GM18519 (cell line): ENCODE data around the gene DAZAP1.

Experiments used
- ATAC-seq: cut with Tn5 transposase; IDR thresholded peaks from one replicate; pipeline ENCODE4 v1.9.1; 2021; ENCODE audit warnings: mild to moderate bottlenecking, moderate library complexity; ENCODE audit not compliant: unreplicated experiment, low FRiP score

Gene DAZAP1

DNA sequence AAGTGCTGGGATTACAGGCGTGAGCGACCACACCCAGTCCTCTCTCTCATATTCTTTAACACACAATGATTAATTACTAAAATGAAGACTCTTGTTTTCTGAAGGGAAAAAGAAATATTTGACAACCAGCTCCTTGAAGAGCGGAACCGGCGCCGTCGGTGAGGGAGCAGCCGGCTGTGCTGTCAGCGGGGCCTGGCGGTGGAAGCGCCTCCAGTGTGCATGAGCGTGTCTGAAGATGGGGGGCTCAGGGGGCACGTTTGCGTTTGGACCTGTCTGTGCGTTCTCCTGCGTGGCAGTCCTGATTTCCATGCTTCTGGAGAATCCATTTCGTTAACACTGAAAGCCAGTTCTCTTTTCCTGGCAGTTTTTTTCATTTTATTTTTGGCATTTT, 31.0 kb upstream of the DAZAP1 start:
- ATAC-seq = no peak

DNA sequence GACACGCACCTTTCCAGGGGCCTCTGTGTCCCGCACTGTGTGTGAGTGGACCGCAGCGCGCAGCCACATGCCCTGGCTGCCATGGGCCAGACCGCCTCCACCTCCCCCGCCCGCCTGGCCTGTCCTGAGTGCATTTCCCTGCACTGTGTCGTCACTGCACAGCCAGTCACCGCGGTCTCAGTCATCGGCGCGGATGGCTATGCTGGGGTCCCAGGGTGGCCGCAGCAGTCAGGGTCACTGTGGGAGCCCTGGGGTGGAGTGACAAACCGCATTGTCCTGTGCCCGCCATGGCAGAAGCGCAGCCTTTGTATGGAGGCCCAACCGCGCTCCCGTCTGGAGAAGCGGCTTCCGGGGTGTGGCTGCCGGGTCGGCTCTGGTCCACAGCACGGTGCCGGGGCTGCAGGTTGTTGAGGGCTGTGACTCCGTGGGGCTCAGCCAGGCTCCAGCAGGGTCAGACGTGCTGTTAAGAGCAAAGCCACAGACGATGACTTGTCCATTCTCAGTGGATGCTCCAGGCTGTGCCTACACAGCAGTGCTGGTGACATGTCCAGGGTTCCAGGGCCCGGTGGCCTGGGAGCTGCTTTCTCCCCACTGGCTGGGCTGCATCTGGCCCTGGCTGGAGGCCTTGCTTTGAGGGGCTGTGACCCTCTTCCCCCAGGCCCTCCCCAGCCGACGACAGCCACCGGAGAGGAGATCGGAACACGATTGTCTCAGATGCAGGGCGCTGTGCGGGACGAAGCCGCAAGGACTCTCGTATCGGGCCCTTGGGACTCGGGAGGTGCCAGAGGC, 30.0 kb upstream of the DAZAP1 start:
- ATAC-seq = no peak

DNA sequence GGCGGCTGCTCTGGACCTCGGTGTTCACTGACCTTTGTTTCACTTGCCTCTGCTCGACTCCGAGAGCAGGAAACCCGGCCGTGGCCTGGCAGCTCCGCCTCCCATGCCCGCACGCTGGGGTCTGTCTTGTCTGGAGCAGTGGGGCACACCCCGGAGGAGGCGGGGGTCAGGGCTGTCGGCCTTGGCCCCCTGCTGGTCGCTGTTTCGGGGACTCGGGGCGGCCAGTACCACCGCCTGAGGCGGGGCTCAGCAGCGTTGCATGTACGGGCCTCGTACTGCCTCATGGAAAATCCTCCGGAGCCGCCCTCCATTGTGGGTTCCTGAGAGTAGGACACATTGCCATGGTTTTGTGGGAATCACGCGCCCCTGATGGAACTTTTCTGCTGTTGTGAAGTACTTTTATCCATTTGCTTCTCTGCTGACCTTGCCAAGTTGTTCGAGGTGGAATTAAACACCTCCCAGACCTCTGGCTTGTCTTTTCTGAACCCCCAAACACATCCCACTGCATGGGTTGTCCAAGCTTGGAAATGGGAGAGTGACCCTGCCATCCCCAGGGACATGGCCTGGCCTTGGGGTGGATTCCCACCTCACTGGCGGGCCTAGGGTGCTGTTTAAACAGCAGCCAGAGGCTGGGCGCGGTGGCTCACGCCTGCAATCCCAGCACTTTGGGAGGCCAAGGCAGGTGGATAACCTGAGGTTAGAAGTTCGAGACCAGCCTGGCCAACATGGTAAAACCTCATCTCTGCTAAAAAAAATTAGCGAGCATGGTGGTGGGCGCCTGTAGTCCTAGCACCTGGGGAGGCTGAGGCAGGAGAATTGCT, 29.2 kb upstream of the DAZAP1 start:
- no peak for ATAC-seq

DNA sequence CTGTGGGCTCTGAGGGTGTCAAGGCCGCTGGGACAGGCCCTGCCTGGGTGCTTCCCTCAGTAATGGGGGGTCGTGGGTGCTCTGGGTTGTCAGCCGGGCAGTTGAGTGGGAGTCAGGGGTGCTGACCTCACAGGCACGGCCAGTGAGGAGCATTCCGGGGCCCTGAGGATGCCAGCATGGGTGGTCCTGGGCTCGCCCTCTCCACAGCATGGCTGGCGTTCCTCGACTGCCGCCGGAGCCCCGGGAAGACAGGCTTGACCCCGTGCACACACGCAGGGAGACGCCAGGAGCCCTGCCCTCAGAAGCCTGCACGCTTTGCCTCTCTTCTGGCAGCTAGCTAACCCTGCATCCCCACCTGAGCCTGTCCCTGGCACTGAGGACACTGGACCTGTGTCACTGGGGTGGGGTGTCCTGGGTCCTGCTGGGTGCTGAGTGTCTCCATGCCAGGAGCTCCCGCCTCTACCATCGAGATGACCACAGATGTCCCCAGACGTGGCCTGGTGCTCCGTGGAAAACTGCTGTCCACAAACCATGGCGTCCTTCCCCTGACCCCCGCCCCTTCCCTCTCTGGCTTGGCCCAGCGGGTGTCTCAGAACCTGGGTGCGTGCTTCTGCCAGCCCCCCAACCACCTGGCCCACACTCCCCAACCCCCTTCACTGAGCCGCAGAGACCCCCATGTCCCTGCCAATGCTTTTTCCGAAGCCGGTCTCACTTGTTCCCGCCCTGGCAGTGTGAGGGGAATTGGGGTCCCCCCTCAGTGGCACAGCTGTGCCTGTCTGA, 28.1 kb upstream of the DAZAP1 start:
- no peak for ATAC-seq

DNA sequence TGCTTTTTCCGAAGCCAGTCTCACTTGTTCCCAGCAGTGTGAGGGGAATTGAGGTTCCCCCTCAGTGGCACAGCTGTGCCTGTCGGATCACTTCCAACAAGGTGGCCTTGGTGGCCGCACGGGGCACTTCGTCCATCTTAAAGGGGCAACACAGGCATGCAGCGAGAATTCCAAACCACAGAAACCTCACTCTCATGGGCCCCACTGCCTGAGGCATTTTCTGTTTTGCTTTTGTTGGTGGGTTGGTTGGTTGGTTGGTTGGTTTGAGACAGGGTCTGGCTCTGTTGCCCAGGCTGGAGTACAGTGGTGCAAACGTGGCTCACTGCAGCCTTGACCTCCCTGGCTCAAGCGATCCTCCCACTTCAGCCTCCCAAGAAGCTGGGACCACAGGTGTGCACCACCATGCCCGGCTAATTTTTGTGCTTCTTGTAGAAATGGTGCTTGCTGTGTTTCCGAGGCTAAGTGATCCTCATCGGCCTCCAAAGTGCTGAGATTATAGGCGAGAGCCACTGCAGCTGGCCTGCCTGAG, 27.4 kb upstream of the DAZAP1 start:
- no peak for ATAC-seq

DNA sequence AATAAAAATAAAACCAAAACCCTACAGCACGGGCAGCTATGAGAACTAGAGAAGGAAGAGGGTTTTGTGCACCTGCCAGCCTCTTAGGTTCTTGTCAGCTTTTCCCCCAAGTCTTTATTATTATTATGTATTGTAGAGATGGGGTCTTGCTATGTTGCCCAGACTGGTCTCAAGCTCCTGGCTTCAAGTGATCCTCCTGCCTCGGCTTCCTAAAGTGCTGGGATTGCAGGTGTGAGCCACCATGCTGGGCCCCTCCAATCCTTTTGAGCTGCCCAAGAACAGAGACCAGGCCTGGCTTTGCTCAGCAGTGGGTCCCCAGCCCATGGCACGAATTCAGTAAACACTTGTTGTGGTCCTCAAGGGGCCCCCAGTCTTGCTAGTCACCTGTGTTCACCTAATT, 25.1 kb upstream of the DAZAP1 start:
- ATAC-seq = no peak

DNA sequence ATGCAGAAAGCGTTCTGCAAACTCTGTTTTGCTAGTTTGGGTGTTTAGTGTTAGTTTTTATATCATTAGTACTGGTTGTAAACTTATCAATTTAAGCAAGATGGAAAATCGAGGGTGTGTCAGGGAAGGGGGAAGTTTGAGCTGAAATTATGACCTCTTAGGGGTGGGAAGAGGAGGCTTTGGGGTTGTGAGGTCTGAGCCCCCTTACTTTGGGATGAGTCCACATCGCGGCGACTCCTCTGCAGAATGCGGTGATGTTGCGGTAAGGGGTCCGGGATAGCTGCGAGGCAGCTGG, 24.4 kb upstream of the DAZAP1 start:
- ATAC-seq = no peak

DNA sequence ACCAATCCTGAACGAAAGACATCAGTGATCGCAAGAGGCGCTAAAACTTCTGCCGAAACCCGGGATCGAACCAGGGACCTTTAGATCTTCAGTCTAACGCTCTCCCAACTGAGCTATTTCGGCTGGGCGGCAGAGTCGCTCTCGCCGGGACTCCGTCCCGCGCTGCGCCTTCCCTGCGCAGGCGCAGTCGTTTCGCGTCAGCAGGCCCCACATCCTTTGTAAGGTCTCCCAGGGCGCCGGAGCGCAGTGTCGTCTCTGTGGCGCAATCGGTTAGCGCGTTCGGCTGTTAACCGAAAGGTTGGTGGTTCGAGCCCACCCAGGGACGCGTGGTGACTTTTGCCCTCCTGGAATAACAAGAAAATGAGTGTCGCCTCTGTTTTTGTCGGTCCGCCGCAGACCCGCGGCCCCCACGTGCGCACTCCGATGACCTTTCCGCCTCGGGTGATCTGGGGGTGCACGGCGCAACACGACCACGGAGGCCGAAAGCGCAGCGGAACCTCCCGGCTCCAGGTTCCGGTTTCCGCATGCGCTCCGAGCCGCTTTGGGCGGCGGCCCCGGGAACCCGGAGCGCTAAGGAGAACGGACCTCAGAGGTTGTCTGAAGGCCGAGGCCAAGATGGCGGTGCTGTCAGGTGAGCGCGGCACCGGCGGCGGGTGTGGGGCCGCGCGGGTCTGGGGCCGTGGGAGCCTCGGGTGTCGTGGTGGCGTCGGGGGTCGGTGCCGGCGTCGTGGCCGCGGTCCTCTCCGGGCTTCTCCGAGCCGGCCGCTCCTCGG, 23.9 kb upstream of the DAZAP1 start, which contains the start of gene NDUFS7:
TSS of gene NDUFS7 (plus strand) at position 596 of the 773 bp plus-strand sequence. CDS start at position 616, 20 bp downstream.
- peak; percentile 54 for ATAC-seq

DNA sequence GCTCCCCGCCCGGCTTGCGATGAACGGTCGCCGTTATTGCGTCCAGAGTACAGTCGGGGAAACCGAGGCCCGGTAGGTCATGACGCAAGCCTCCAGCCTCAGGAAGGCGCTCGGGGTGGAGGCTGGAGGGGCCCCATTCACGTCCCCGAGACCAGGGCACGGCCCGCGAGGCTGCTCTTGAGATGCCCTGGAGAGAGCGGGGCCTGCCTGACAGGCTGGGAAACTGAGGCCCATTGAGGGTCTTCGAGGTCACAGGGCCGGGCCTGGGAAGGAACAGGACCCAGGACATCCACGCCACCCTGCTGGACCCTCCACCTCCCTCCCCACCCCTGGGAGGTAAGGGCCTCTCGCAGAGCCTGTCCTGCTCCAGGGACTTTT, 23.3 kb upstream of the DAZAP1 start:
- peak; percentile 6 for ATAC-seq

DNA sequence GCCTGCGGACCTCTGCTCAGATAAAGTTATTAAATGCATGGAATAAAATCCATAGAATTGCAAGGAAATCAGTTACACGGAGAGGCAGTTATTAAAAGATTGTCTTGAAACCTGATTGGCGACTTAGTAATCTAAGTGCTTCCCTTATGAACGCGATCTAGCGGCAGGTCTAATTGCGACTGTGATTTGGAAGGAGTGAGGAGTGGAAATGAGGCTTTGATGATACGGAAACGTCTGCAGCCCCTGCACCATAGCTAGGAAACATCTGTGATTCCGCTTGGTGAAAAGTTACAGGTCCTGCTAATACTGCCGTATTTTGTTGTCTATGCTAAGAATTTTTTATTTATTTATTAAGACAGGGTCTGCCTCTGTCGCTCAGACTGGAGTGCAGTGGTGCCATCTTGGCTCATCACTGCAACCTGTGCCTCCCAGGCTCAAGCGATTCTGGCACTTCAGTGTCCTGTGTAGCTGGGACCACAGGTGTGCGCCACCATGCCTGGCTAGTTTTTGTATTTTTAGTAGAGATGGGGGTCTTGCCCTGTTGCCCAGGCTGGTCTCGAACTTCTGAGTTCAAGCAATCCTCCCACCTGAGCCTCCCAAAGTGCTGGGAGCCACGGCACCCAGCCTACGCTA, 22.8 kb upstream of the DAZAP1 start:
- ATAC-seq = no peak

DNA sequence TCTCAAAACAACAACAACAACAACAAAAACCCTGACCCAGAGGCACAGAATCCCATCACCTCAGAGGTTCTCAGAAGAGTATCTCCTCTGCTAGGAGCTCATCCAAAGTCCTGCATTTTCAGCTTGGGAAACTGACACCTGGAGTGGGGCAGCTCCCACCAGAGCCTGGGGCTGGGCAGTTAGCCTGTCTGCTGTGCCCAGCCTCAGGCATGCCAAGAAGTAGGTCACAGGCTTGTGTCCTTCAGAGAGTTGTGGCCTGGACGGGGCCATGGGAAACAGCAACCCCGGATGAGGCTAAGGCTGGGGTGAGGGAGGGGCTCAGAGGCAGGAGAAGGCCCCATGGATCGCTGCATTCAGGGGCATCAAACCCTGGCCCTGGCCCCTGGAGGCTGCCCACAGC, 21.6 kb upstream of the DAZAP1 start:
- ATAC-seq = no peak

DNA sequence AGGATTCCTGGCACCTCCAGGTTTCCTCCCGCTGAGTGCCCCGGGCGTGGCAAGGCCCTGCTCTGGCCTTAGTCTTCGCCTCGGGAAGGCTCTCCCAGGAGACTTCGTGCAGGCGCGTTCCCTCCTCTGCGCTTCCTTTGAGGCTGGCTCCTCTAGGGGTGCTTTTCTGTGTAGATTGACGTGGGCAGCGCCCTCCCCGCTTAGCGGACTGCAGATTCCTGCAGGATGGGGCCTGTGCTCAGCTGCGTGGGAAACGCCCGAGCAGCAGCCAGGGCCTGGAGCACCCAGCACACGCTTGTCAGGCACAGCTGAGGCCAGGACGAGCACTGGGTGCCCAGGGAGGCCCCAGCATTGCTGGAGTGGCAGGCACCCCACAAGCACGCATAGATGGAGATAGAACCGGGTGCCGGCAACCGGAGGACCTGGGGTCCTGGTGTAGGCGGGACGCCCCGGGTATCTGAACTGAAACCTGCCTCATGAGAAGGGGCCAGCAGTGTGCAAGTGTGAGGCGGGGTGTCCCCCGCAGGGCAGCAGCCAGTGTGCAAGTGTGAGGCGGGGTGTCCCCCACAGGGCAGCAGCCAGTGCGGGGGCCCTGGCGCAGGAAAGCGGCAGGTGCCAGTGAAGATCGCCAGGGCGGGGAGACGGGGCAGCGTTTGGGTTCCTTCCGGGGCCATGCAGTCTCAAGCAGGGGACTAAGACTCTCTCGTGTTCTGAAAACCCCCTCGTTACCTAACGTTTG, 20.3 kb upstream of the DAZAP1 start:
- no peak for ATAC-seq

DNA sequence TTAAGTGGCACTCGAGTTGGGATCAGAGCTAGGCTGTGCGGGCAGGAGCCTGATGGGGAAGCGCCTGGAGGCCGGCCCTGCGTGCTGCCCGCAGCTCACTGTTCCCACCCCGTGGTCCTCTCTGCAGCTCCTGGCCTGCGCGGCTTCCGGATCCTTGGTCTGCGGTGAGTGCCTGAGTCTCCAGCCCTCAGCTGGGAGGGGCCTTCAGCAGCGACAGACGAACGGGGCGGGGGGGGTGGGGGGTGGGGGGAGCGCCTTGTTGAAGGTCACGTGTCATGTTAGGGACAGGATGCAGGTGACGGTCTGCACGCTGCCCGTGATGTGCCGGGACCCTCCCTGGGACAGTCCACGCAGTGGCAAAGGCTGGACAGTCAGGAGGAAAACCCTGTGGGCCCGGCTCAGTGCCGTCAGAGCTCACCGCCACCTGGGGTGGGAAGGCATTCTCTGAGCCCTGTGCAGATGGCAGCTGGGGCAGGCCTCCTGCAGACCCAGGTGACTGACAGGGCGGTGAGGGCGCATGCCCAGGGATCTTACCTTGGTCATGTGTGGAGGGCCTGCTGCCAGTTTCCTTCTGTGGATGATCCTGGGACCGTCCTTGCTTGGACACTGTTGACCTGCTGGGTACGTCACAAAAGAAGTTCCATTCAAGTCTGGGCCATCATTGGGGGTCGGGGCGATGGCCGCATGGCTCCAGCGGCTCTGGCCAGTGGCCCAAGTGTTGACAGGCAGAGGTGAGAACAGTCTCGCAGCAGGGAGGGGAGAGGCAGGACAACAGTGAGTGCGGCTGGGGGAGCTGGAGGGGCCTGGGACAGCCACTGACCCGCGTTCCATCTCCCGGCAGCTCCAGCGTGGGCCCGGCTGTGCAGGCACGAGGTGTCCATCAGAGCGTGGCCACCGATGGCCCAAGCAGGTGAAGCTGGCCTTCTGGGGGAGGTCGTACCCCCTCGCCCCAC, 19.4 kb upstream of the DAZAP1 start:
- ATAC-seq = no peak

DNA sequence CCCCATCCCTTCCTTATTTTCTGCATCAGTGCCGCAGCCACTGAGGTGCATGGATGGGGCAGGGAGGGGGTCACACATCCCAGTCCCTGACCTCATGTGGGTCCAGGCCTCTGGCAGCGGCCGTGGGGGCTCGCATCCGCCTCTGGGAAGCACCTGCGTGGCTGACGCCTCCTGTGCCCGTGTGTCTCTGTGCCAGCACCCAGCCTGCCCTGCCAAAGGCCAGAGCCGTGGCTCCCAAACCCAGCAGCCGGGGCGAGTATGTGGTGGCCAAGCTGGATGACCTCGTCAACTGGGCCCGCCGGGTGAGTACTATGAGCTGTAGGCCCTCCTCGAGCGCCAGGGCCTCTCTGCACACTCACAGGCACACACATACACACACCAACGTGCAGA, 18.8 kb upstream of the DAZAP1 start:
- ATAC-seq = no peak

DNA sequence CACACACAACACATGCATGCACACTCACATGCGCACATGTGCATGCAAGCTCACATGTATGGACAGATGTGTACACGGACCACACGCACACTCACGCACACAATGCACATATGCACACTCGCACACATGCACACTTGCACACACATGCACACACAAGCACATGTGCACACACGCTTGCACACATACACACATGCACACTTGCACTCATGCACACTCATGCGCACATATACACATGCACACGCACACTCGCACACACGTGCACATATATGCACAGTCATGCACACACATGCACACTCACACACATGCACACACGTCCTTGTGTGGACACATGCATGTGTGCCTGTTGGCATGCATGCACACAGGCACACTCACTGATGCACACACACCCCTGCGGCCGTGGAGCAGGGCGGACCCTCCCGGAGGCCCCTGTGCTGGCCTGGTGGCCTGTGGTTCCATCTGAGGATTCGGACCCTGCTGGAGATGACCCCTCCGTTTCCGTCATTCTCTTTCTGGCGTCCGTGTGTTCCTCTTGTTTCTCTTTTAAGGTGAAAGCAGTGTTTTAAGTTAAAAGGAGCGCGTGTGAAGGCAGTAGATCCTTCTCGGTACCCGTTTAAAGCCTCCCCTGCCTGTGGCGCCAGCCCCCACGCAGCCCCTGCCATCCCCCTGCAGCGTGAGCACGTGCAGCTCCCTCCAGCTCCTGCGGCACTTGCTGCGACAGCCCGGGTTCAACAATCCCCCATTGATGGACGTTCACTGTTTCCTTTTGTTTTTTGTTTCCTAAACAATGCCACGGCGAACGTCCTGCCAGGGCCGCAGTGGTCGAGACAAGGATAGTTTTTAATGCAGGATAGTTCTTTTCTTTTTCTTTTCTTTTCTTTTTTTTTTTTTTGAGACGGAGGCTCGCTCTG, 18.1 kb upstream of the DAZAP1 start:
- no peak for ATAC-seq

DNA sequence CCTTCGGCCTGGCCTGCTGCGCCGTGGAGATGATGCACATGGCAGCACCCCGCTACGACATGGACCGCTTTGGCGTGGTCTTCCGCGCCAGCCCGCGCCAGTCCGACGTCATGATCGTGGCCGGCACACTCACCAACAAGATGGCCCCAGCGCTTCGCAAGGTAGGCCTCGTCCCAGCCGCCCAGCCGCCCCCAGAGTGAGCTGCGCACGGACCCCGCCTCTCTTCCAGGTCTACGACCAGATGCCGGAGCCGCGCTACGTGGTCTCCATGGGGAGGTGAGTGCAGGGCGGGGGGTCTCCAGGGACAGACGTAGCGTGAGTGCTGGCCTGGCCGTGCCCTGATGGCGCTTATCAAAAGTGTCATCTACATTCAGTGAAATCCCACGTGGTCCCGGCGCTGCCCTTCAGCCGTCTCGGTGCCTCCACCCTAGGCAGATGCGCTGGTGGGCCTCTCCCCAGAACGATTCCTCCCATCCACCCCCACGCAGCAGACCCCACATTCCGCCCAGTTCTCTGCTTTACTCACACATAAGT, 16.4 kb upstream of the DAZAP1 start:
- ATAC-seq = no peak

DNA sequence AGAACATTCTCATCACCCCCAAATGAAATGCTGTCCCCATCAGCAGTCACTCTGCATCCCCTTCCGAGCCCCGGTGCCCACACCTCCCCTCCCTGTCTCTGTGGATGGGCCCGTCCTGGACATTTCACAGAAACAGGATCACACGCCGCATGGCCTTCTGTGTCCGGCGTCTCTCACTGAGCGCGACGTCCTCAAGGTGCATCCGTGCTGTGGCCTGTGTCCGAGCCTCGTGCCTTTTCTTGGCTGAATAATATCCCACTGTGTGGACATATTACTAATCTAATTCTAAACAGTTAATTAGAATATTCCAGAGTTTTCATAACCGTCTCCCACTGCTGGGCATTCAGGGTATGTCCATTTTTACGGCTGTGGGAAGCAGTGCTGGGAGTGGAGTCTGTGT, 15.0 kb upstream of the DAZAP1 start:
- ATAC-seq = no peak
